NCI-H1694 treated with DMSO at 0.1 percent for 48 hours (cell line): ENCODE measurements around the gene CDX1.
A peak's percentile ranks its signal among the peaks of the same experiment; 100 is the strongest.

Source experiments
- DNase-seq: peaks from one replicate; lab custom pipeline; 2025; lab: John Stamatoyannopoulos, UW

The CDX1 gene

GRCh38 chr5:150166650-150167511 lies at the start of gene CDX1:
TSS of gene CDX1 (plus strand) at chr5:150166778. CDS start at chr5:150166877, 99 bp downstream.
- no peak for DNase-seq

- no peak for DNase-seq
These were observed 48.5 kb upstream of the CDX1 start for GRCh38 chr5:150117945-150118560.

GRCh38 chr5:150118561-150119229 lies 47.9 kb upstream of the CDX1 start:
- DNase-seq, result no peak

- no peak for DNase-seq
These were observed 47.0 kb upstream of the CDX1 start for GRCh38 chr5:150119421-150120061.

- DNase-seq, result no peak
These were observed 46.5 kb upstream of the CDX1 start for GRCh38 chr5:150120062-150120441.

DNA sequence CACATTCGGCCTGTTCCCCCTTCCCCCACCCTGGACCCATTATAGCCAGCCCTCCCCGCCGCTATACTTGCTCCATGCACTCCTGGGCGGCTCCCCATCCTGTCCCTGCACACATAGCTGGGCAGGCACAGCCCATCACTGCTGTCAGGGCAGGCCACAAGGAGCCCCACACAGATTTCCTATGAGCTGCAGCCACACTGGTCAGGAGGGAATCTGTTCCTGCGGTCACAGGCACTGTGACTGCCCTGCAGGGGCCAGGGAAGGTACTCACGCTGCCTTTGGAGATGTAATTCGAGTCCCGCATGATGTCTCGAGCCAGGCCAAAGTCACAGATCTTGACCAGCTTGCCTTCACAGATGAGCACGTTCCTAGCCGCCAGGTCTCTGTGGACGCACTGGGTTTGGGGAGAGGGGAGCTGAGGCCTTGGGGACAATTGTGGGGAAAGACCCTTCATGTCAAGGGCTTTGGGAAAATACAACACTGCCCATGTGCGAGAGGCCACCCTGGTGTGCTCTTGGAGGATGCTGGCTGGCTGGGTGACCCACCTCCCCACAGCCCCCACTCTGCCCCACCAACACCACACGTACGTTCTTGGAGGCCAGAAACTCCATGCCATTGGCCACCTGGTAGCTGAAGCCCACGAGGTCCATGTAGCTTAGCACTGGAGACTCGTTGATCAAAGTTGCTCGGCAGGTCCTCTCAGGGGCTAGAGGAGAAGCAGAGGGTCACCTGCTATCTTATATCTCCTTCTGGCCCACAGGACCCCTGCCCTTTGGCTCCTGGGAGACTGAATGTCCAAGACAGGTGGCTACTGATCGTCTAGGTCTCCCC lies 45.7 kb upstream of the CDX1 start:
- DNase-seq, result no peak

DNA sequence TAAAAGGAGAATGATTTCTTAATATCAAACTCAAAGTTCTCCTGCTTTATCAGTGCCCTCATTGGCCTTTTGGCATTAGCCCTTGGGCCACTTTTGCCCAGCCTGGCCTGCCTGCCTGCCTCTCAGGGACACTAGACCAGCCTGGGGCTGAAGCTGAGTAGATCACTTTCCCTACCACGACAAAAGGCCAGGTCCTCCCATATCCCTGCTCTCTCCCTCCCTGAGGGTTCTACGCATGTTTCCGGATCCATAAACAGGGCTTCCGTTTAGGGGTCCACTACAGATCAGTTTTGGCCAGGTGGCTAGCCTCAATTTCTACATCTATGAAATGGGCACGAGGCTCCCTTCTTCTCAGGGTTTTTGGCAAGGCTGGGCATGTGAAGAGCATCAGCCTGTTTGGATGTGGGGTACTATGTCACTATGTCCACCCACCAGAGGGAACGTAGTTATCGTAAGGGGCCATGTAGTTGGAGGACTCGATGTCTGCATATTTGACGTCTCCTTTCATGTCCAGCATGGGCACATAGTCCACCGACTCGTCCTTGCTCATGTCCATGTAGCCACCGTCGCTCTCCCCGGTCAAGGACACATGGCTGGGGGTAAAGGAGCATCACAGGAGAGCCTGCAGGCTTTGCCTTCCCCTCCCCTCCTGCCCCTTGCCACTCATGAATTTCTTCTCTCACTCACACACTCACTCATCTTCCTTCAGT lies 45.0 kb upstream of the CDX1 start:
- no peak for DNase-seq

DNA sequence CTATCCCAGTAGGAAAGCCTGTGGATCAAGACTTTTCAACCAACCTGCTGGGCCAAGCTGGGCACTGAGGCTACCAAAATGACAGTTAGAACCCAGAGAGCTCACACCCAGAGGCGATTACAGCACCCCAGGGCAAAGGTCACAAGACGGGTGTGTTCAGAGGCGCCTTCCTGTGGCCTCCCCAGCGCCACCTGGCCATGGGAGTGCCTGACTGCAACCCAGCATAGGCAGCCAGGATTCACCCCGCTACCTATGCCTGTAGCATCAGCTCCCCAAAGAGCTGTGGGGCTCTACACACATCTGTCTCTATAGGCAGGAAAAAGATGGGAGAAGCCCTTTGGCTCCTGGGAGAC lies 44.4 kb upstream of the CDX1 start:
- DNase-seq, result no peak

DNA sequence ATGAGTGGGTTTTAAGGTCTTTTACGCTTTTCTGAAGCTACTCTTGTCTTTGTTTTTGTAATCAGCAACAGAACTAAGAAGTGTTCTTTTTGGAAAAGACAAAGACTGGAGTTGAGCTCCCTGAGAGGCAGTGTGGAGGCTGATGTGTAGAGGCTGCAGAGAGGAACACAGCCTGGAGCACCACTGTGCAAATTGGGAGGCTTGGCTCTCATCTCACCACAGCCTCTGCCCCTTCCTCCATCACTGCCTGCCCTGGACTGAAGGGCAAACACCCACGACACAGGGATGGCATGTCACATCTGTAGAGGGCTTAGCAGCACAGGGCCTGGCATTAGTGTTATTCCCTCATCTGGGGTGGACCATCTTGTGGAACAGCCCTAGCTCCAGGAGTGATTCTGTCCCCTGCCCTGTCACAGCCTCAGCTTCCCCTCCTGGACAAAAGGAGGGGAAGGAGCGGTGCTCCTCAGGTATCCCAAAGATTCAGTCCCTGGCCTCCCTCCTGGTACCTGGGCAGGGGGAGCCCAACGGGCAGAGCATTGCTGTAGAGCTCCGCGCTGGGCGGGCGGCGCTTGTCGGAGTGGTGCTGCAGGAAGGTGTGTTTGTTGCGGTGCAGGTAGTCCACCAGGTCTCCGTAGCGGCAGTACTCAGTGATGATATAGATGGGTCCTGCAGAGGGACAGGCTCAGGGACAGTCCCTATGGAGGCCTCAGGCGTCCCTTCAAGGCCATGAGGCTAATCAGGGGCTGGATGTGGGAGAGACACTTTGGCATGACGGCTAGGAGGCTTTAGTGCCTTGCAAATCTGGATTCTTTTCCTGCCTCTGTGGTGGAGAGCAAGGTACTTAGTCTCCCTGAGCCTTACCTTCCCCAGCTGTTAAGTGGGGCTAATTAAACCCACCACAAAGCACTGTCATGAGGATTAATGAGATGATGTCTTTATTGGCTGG lies 43.8 kb upstream of the CDX1 start:
- no peak for DNase-seq

- no peak for DNase-seq
These were observed 43.0 kb upstream of the CDX1 start for GRCh38 chr5:150123542-150123941.

DNA sequence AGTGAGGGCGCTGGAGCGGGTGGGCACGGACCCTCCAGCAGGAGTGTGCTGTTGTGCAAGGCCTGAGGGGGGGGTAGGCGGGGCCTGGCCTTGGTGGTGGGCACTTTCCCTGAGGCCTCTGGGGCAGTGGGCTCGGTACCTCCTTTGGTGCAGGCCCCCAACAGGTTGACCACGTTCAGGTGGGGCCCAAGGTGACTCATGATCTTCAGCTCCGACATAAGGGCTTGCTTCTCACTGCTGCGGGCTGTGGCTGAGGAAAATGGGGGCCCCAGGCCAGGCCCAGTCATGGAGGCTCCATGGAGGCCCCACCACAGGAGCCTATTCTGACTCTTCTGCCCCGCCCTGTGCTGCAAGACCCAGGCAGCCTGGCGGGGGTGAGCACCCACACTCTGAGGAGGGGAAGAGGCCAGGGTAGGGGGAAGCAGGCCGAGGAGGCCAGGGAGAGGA lies 42.4 kb upstream of the CDX1 start:
- DNase-seq, result no peak

GRCh38 chr5:150124596-150124995 lies 42.0 kb upstream of the CDX1 start:
- DNase-seq, result no peak

DNA sequence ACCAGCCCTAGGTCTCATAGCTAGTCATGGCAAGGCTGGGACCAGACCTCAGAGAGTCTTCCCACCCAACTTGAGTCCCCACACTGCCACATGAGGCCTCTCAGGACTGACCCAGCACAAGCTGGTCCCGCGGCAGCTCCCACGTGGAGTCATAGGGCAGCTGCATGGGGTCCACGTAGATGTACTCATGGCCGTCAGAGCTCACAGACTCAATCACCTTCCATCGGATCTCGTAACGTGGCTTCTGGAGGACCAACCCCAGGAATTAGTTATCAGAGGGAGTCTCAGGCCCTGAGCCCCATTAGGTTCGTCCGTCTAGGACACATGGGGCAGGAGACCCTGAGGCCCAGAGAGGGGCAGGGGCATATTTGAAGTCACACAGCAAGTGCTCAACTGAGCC lies 41.2 kb upstream of the CDX1 start:
- no peak for DNase-seq

DNA sequence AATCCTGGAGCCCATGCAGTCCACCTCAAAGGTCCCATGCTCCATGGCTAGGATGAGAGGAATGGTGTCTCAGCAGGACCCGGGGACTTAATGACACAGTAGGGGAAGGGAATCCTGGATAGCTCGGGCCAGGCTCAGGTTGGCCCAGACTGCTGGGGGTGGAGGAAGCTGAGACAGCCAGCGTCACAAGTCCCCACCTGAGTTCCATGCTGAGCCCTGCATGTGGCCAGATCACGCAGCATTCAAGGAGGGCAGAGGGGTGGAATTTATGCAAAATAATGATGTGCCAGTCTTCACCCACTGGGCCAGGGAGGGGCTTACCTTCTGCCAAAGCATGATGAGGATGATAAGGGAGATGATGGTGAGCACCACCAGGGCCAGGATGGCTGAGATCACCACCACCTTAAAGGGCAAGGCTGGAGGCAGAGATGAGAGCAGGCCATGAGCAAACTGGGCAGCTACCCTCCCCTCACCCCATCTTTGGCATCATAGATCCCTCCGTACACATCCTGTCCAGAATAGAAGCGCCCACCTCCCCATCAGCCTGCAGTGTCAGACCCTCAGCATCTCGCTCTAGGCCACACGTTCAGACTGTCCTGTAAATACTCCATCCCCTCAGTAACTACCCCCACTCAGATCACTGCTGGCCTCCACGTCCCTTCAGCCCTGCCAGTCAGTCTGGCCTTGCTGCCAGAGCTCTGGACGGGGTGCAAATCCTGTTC lies 40.2 kb upstream of the CDX1 start:
- DNase-seq, result no peak

- no peak for DNase-seq
These were observed 39.7 kb upstream of the CDX1 start for GRCh38 chr5:150126921-150127265.

GRCh38 chr5:150129454-150129812 lies 37.1 kb upstream of the CDX1 start:
- DNase-seq, result no peak

GRCh38 chr5:150129813-150130492 lies 36.6 kb upstream of the CDX1 start:
- DNase-seq, result peak; percentile 48

DNA sequence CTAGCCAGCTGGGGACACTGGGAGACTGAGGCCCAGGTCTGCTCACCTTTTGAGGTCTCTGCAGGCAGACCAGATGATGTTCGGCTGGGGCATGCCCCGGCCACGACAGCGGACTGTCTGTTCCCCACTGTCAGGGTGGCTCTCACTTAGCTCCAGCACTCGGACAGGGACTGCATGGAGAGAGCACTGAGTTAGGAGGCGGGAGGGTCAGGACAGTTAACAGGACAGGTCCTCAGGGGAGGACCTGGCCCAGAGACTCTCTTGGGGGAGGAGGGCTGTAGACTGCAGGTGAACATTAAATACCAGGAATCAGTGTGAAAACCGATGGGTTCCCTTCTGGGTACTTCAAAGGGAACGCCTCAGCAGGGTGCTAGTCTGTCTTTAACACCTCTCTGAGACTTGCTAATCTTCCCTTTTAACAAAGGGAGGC lies 36.1 kb upstream of the CDX1 start:
- no peak for DNase-seq

DNA sequence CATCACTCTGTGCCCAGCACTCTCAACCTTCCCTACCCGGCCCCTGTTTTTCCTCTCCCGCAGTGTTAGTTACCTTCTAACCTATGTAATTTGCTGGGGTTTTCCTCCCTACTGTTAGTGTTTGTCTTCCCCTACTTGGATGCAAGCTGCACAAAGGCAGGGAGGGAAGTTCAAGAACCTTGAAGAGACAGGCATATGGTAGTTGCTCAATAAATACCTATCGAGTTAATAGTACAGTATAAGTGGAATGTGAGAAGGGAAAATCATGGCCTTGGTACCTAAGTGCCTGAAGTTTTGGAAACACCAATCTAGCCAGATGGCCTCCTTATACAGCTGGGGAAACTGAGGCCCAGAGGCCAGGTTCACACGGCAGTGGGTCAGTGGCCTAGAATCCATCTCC lies 35.1 kb upstream of the CDX1 start:
- DNase-seq, result no peak
